GM13976 (cell line): ENCODE measurements around the gene ARIH1.

Experiments used
- DNase-seq: peaks from one replicate; pipeline ENCODE4 v3.0.0; 2012; ENCODE audit warnings: low spot score
- CTCF ChIP-seq: IDR thresholded peaks from 2 replicates; pipeline ENCODE4 v1.5.1; 2012; ENCODE audit warnings: borderline replicate concordance, mild to moderate bottlenecking; ENCODE audit not compliant: insufficient read depth; ENCODE audit errors: extremely low read depth, missing control alignments, control extremely low read depth
- in situ Hi-C: fragments of 300-500 bp; cut with MboI; formaldehyde crosslinking; loops from one replicate; pipeline ENCODE4 v1.12.0; 2022; ENCODE audit warnings: low sequenced_read_pairs, mixed read lengths, inconsistent platforms; ENCODE audit not compliant: unreplicated experiment

Gene ARIH1

GRCh38 chr15:72562878-72563277 is 88.7 kb downstream of the ARIH1 start:
- TF ChIP-seq CTCF: no peak
- no peak for DNase-seq
- in situ Hi-C loops: no loop called here

- DNase-seq: no peak
- no peak for TF ChIP-seq CTCF
- in situ Hi-C loops: no loop called here
Observed at GRCh38 chr15:72564091-72564490, 90.0 kb downstream of the ARIH1 start.

- DNase-seq: no peak
- in situ Hi-C loops: no loop called here
- TF ChIP-seq CTCF: no peak
Observed at GRCh38 chr15:72566973-72567372, 92.8 kb downstream of the ARIH1 start.

- DNase-seq: no peak
- in situ Hi-C loops: no loop called here
- no peak for TF ChIP-seq CTCF
Observed at GRCh38 chr15:72570059-72570458, 95.9 kb downstream of the ARIH1 start.

GRCh38 chr15:72579814-72580213 is 105.7 kb downstream of the ARIH1 start:
- TF ChIP-seq CTCF: no peak
- no peak for DNase-seq
- in situ Hi-C loops: no loop called here

GRCh38 chr15:72584006-72584405 is 109.9 kb downstream of the ARIH1 start:
- in situ Hi-C loops: no loop called here
- DNase-seq: no peak
- no peak for TF ChIP-seq CTCF

- no peak for TF ChIP-seq CTCF
- DNase-seq: no peak
- in situ Hi-C loops: no loop called here
Observed at GRCh38 chr15:72585025-72585424, 110.9 kb downstream of the ARIH1 start.
